SK-N-SH (cell line): Measurements from ENCODE around the gene FRY. TPM values are rescaled to one million over a fixed set of nuclear protein-coding genes. Genes with fewer than 3 reads are reported as not detected.

Source experiments
- CTCF ChIA-PET: fragments of 300-600, 350-600 bp; formaldehyde crosslinking; extraction: SDS; loops from one replicate; lab custom pipeline; 2021; lab: Yijun Ruan, JAX
- POLR2A ChIA-PET: fragments of 350-600 bp; sonication (Branson Sonifier 250); formaldehyde crosslinking; extraction: SDS; loops from one replicate; lab custom pipeline; 2020; ENCODE audit warnings: antibody characterized with exemption, inconsistent platforms; lab: Yijun Ruan, JAX
- DNase-seq: peaks from one replicate; pipeline ENCODE4 v3.0.0; 2012
- H2AFZ ChIP-seq: fragments of 200-600 bp; sonication (generic); 2 replicates; pipeline ENCODE4 v1.8.1; 2016; ENCODE audit warnings: antibody characterized with exemption, mild to moderate bottlenecking, low read depth
- H3F3A ChIP-seq: fragments of 200-600 bp; sonication (generic); replicated peaks from 2 replicates; pipeline ENCODE3; 2016; ENCODE audit warnings: antibody characterized with exemption, mild to moderate bottlenecking; ENCODE audit not compliant: insufficient read depth
- H3K27ac ChIP-seq, 2 experiments: fragments of 200-500 bp in 1 of 2; fragments of 200-600 bp in 1 of 2; sonication (Bioruptor generic) in 1 of 2; sonication (generic), shearing (Covaris generic) in 1 of 2; 2 replicates each; pipeline versions ENCODE4 v1.5.1 to v1.6.1; 2014 to 2016; ENCODE audit warnings: low read depth in 2 of 2, inconsistent platforms in 1 of 2, low read length in 1 of 2, mild to moderate bottlenecking in 1 of 2, mixed read lengths in 1 of 2
- H3K27me3 ChIP-seq: fragments of 200-600 bp; sonication (generic), shearing (Covaris generic); 2 replicates; pipeline ENCODE4 v1.6.1; 2016; ENCODE audit warnings: mixed run types; ENCODE audit not compliant: insufficient read depth
- H3K36me3 ChIP-seq, 2 experiments: fragments of 200-500 bp in 1 of 2; fragments of 200-600 bp in 1 of 2; sonication (Bioruptor generic) in 1 of 2; sonication (generic) in 1 of 2; replicated peaks in 1 of 2; 2 replicates each; pipeline versions ENCODE3 to v1.5.1; 2014 to 2016; ENCODE audit warnings: low read length in 1 of 2, mild to moderate bottlenecking in 1 of 2; ENCODE audit not compliant: insufficient read depth in 2 of 2, control insufficient read depth in 1 of 2
- H3K4me1 ChIP-seq, 2 experiments: fragments of 200-500 bp in 1 of 2; fragments of 200-600 bp in 1 of 2; sonication (Bioruptor generic) in 1 of 2; sonication (generic), shearing (Covaris generic) in 1 of 2; 2 replicates each; pipeline versions ENCODE4 v1.5.1 to v1.6.1; 2014 to 2016; ENCODE audit warnings: low read depth in 1 of 2, low read length in 1 of 2, mixed run types in 1 of 2; ENCODE audit not compliant: insufficient read depth in 2 of 2, control insufficient read depth in 1 of 2
- H3K4me2 ChIP-seq: fragments of 200-600 bp; sonication (generic), shearing (Covaris generic); 2 replicates; pipeline ENCODE4 v1.6.1; 2017; ENCODE audit warnings: mixed run types
- H3K4me3 ChIP-seq, 2 experiments: fragments of 200-500 bp in 1 of 2; fragments of 200-600 bp in 1 of 2; sonication (Bioruptor generic) in 1 of 2; sonication (generic), shearing (Covaris generic) in 1 of 2; 2 replicates each; pipeline versions ENCODE4 v1.5.1 to v1.8.1; 2014 to 2016; ENCODE audit warnings: low read depth in 2 of 2, inconsistent platforms in 1 of 2, low read length in 1 of 2, mild to moderate bottlenecking in 1 of 2, mixed read lengths in 1 of 2, moderate library complexity in 1 of 2
- H3K79me2 ChIP-seq: fragments of 200-600 bp; sonication (generic); 2 replicates; pipeline ENCODE4 v1.8.1; 2017; ENCODE audit warnings: mild to moderate bottlenecking; ENCODE audit not compliant: insufficient read depth
- H3K9ac ChIP-seq: fragments of 200-600 bp; sonication (generic); 2 replicates; pipeline ENCODE4 v1.6.1; 2017; ENCODE audit warnings: mixed run types
- H3K9me2 ChIP-seq: fragments of 200-600 bp; sonication (generic); 2 replicates; pipeline ENCODE4 v1.6.1; 2017; ENCODE audit warnings: mixed run types
- H3K9me3 ChIP-seq: fragments of 200-600 bp; sonication (generic); 2 replicates; pipeline ENCODE4 v1.6.1; 2017; ENCODE audit warnings: mixed run types, mild to moderate bottlenecking, moderate library complexity
- H4K20me1 ChIP-seq: fragments of 200-600 bp; sonication (generic); 2 replicates; pipeline ENCODE4 v1.6.1; 2017; ENCODE audit warnings: mild to moderate bottlenecking, mixed run types; ENCODE audit not compliant: insufficient read depth
- CHD2 ChIP-seq: fragments of 150-350 bp; IDR thresholded peaks from 2 replicates; pipeline ENCODE4 v1.6.1; 2018; ENCODE audit warnings: low read length; ENCODE audit not compliant: partially characterized antibody
- CTCF ChIP-seq: fragments of 200-600 bp; sonication (generic); IDR thresholded peaks from 2 replicates; pipeline ENCODE4 v1.6.1; 2017; ENCODE audit warnings: antibody characterized with exemption, mild to moderate bottlenecking, moderate library complexity
- EZH2phosphoT487 ChIP-seq: fragments of 200-600 bp; sonication (generic); IDR thresholded peaks from 2 replicates; pipeline ENCODE4 v1.6.1; 2017; ENCODE audit warnings: low read depth, mixed run types, mild to moderate bottlenecking, antibody characterized with exemption, moderate library complexity, borderline replicate concordance
- GABPA ChIP-seq: IDR thresholded peaks from 2 replicates; pipeline ENCODE4 v1.4.0; 2012; ENCODE audit warnings: low read depth, mild to moderate bottlenecking
- GATA2 ChIP-seq: sonication (generic); formaldehyde crosslinking; IDR thresholded peaks from 2 replicates; pipeline ENCODE4 v1.5.0; 2020; ENCODE audit warnings: mild to moderate bottlenecking, missing genetic modification reagents
- JUND ChIP-seq: IDR thresholded peaks from 2 replicates; pipeline ENCODE4 v1.4.0; 2012
- MEF2A ChIP-seq: IDR thresholded peaks from 2 replicates; pipeline ENCODE4 v1.4.0; 2012; ENCODE audit warnings: low read depth, borderline replicate concordance
- NRF1 ChIP-seq: IDR thresholded peaks from 2 replicates; pipeline ENCODE4 v1.6.1; 2012; ENCODE audit warnings: low read depth, mild to moderate bottlenecking, low read length
- RAD21 ChIP-seq: IDR thresholded peaks from 2 replicates; pipeline ENCODE4 v1.6.1; 2012; ENCODE audit warnings: mild to moderate bottlenecking, low read length
- RCOR1 ChIP-seq: fragments of 150-350 bp; IDR thresholded peaks from 2 replicates; pipeline ENCODE4 v1.6.1; 2017; ENCODE audit warnings: antibody characterized with exemption, low read length
- RFX5 ChIP-seq: IDR thresholded peaks from 2 replicates; pipeline ENCODE4 v1.6.1; 2012; ENCODE audit warnings: mild to moderate bottlenecking, improper control_type of control experiment, low read length
- SIN3A ChIP-seq: IDR thresholded peaks from 2 replicates; pipeline ENCODE4 v1.6.1; 2012; ENCODE audit warnings: low read depth, mild to moderate bottlenecking, low read length, moderate library complexity, borderline replicate concordance
- TAF1 ChIP-seq: IDR thresholded peaks from 2 replicates; pipeline ENCODE4 v1.6.1; 2012; ENCODE audit warnings: low read depth, mild to moderate bottlenecking, low read length, moderate library complexity, borderline replicate concordance
- TCF12 ChIP-seq: IDR thresholded peaks from 2 replicates; pipeline ENCODE4 v1.4.0; 2012
- TEAD4 ChIP-seq: IDR thresholded peaks from 2 replicates; pipeline ENCODE4 v1.4.0; 2012; ENCODE audit warnings: mild to moderate bottlenecking, borderline replicate concordance; ENCODE audit not compliant: insufficient read depth
- USF1 ChIP-seq: IDR thresholded peaks from 2 replicates; pipeline ENCODE4 v1.4.0; 2012; ENCODE audit warnings: low read depth, borderline replicate concordance
- YY1 ChIP-seq: IDR thresholded peaks from 2 replicates; pipeline ENCODE4 v1.4.0; 2012; ENCODE audit warnings: low read depth, mild to moderate bottlenecking
- WGBS: methylation state at CpG from one replicate; pipeline ENCODE4 v1.1.6; 2017; ENCODE audit warnings: low lambda C conversion rate; 5-methylcytosine and 5-hydroxymethylcytosine counted together
- polyA plus RNA-seq, 3 experiments: library from polyadenylated mRNA; depleted of rRNA; stranded (reverse); fragments of >200 nt; gene quantifications; 2 replicates each; pipeline ENCODE4 v1.2.3, GENCODE V29; 2012

Gene FRY
- polyA plus RNA-seq, 1 of the 3 experiments (the other 2 are of a cell fraction) = 1.4 TPM

GRCh38 chr13:32208860-32209259 is 177.3 kb downstream of the FRY start:
- Histone ChIP-seq H3K9me3 (no peaks in the 10 kb centered on the region), H4K20me1 (no peaks in the 10 kb centered on the region), H3K9me2 (no peaks in the 10 kb centered on the region), H3K4me2 (no peak overlapping the region), H3K36me3 (no peaks in the 10 kb centered on the region), H3K79me2 (no peaks in the 10 kb centered on the region), H3K27ac (no peak overlapping the region), H3F3A (peaks cover 14% of the 10 kb centered on the region), H3K9ac (no peak overlapping the region), H3K4me1 (peaks cover 5 to 21% of the 10 kb centered on the region in 2 experiments; a peak in 3 of 4 replicates), H2AFZ (no peak overlapping the region), H3K4me3 (no peak overlapping the region), H3K27me3 (no peaks in the 10 kb centered on the region)
- DNase-seq = no peak
- POLR2A ChIA-PET = no interaction called here
- 85% methylated on average over 13 of the region's 13 CpGs for WGBS
- TF ChIP-seq RFX5 (no peak), YY1 (no peak), GATA2 (CRISPR knock-in tag) (no peak), SIN3A (no peak)
- CTCF ChIA-PET = interaction anchor here (1.2 kb wide), 1 partner anchor 33 kb away, joined by 3 read pairs; no protein-coding TSS in a partner anchor

- Histone ChIP-seq H3K27me3 (no peaks in the 10 kb centered on the region), H3K9ac (no peak overlapping the region), H3K36me3 (no peaks in the 10 kb centered on the region), H4K20me1 (no peaks in the 10 kb centered on the region), H3K4me3 (no peak overlapping the region), H2AFZ (no peak overlapping the region), H3K79me2 (no peaks in the 10 kb centered on the region), H3F3A (peaks cover 14% of the 10 kb centered on the region), H3K9me2 (no peaks in the 10 kb centered on the region), H3K9me3 (no peaks in the 10 kb centered on the region), H3K4me1 (peaks cover 5 to 21% of the 10 kb centered on the region in 2 experiments; a peak in 3 of 4 replicates), H3K4me2 (no peak overlapping the region), H3K27ac (no peak overlapping the region)
- no peak for DNase-seq
- ChIA-PET CTCF (no interaction called here), POLR2A (no interaction called here)
- 93% methylated on average over 2 of the region's 2 CpGs for WGBS
- TF ChIP-seq TCF12 = no peak
- no peak for TF ChIP-seq RAD21
- no peak for TF ChIP-seq RCOR1
- TF ChIP-seq JUND = no peak
Observed at GRCh38 chr13:32209652-32210051, 178.1 kb downstream of the FRY start.

- POLR2A ChIA-PET = no interaction called here
- H3K4me1 ChIP-seq = peaks cover 5 to 21% of the 10 kb centered on the region in 2 experiments; a peak in 3 of 4 replicates
- H3K9me3 ChIP-seq = no peaks in the 10 kb centered on the region
- H3K36me3 ChIP-seq = no peaks in the 10 kb centered on the region
- no peak for TF ChIP-seq JUND
- no peak for TF ChIP-seq RCOR1
- no peak for TF ChIP-seq EZH2phosphoT487
- TF ChIP-seq TCF12 = no peak
- TF ChIP-seq CTCF = no peak
- TF ChIP-seq RAD21 = no peak
- TF ChIP-seq MEF2A = no peak
- TF ChIP-seq GABPA = no peak
- no peak for TF ChIP-seq TEAD4
- TF ChIP-seq SIN3A = no peak
- TF ChIP-seq CHD2 = no peak
- no peak for TF ChIP-seq YY1
- no peak for TF ChIP-seq USF1
- no peak for TF ChIP-seq TAF1
- TF ChIP-seq NRF1 = no peak
- TF ChIP-seq, all 33 proteins: peak for 0
- H3K27ac ChIP-seq = no peak overlapping the region
- H3F3A ChIP-seq = peaks cover 14% of the 10 kb centered on the region
- H3K79me2 ChIP-seq = no peaks in the 10 kb centered on the region
- H3K9me2 ChIP-seq = no peaks in the 10 kb centered on the region
- H2AFZ ChIP-seq = no peak overlapping the region
- no peak overlapping the region for H3K9ac ChIP-seq
- no peak overlapping the region for H3K4me2 ChIP-seq
- no peak overlapping the region for H3K4me3 ChIP-seq
- DNase-seq = no peak
- CTCF ChIA-PET = interaction anchor here (0.9 kb wide), 1 partner anchor 12 kb away, joined by 3 read pairs; no protein-coding TSS in a partner anchor
- no peaks in the 10 kb centered on the region for H4K20me1 ChIP-seq
- no peaks in the 10 kb centered on the region for H3K27me3 ChIP-seq
Observed at GRCh38 chr13:32210101-32210500, 178.5 kb downstream of the FRY start.
